ENCODE measurements around the gene EPN1. TPM values are rescaled to one million over a fixed set of nuclear protein-coding genes. Genes with fewer than 3 reads are reported as not detected.

Gene EPN1
- 107 and 117 TPM in 2 replicates for total RNA-seq

GRCh38 chr19:55674841-55675660 lies at the start of gene EPN1:
TSS of gene EPN1 (plus strand) at chr19:55675226. CDS start at chr19:55678628, 3,402 bp downstream.

GRCh38 chr19:55640577-55641425 lies 34.2 kb upstream of the EPN1 start, which contains the start of gene ZNF580:
TSS of gene ZNF580 (plus strand) at chr19:55641002. CDS start at chr19:55642509, 1,507 bp downstream.

GRCh38 chr19:55643003-55643886 lies 31.8 kb upstream of the EPN1 start, which contains the start of gene ZNF581:
TSS of gene ZNF581 (plus strand) at chr19:55643649. CDS start at chr19:55644572, 923 bp downstream.

GRCh38 chr19:55647732-55648584 lies 27.1 kb upstream of the EPN1 start, which contains the start of gene CCDC106:
TSS of gene CCDC106 (plus strand) at chr19:55648212. CDS start at chr19:55649047, 835 bp downstream.

GRCh38 chr19:55654868-55655647 lies 20.0 kb upstream of the EPN1 start, which contains the start of gene U2AF2:
TSS of gene U2AF2 (plus strand) at chr19:55655035. CDS start at chr19:55655105, 70 bp downstream.

GRCh38 chr19:55738302-55738701 lies 63.3 kb downstream of the EPN1 start, which contains the start of gene NLRP9:
TSS of gene NLRP9 (minus strand) at chr19:55738402. CDS start at chr19:55738374, 28 bp downstream.

GRCh38 chr19:55758797-55759196 lies 83.8 kb downstream of the EPN1 start, which contains the start of gene RFPL4A:
TSS of gene RFPL4A (plus strand) at chr19:55759097. CDS start at chr19:55761801, 2,704 bp downstream.

Other genes with a start within 250 kb of the EPN1 start
- not detected in 2 replicates for gene SHISA7, start 231.9 kb upstream of the EPN1 start, total RNA-seq
- 132 and 147 TPM in 2 replicates for gene ISOC2, start 213.6 kb upstream of the EPN1 start, total RNA-seq
- gene C19orf85, start 210.5 kb upstream of the EPN1 start, total RNA-seq: not detected in 2 replicates
- gene ZNF628, start 198.6 kb upstream of the EPN1 start, total RNA-seq: 8.6 and 15.3 TPM in 2 replicates
- gene NAT14, start 190.0 kb upstream of the EPN1 start, total RNA-seq: 12.7 and 16.3 TPM in 2 replicates
- 0.31 TPM in 1 of 2 replicates, not detected in the other for gene SSC5D, start 186.8 kb upstream of the EPN1 start, total RNA-seq
- gene SBK2, start 138.1 kb upstream of the EPN1 start, total RNA-seq: not detected in 2 replicates
- not detected in 2 replicates for gene SBK3, start 129.7 kb upstream of the EPN1 start, total RNA-seq
- 4.7 and 6.6 TPM in 2 replicates for gene ZNF579, start 94.4 kb upstream of the EPN1 start, total RNA-seq
- gene FIZ1, start 75.7 kb upstream of the EPN1 start, total RNA-seq: 6.9 and 7.9 TPM in 2 replicates
- 20.2 and 24.9 TPM in 2 replicates for gene ZNF524, start 74.9 kb upstream of the EPN1 start, total RNA-seq
- gene ZNF865, start 69.6 kb upstream of the EPN1 start, total RNA-seq: 2.7 and 3.7 TPM in 2 replicates
- 2.3 and 3.2 TPM in 2 replicates for gene ZNF784, start 50.7 kb upstream of the EPN1 start, total RNA-seq
- gene ZNF580, start 34.2 kb upstream of the EPN1 start, total RNA-seq: 8.0 and 8.3 TPM in 2 replicates
- 20.5 and 40.1 TPM in 2 replicates for gene ZNF581, start 31.6 kb upstream of the EPN1 start, total RNA-seq
- gene CCDC106, start 27.0 kb upstream of the EPN1 start, total RNA-seq: 7.1 and 7.3 TPM in 2 replicates
- 96.4 and 163 TPM in 2 replicates for gene U2AF2, start 20.2 kb upstream of the EPN1 start, total RNA-seq
- gene NLRP9, start 63.2 kb downstream of the EPN1 start, total RNA-seq: not detected in 2 replicates
- gene RFPL4A, start 83.9 kb downstream of the EPN1 start, total RNA-seq: not detected in 2 replicates
- gene RFPL4AL1, start 93.9 kb downstream of the EPN1 start, total RNA-seq: not detected in 2 replicates
- not detected in 2 replicates for gene NLRP11, start 156.8 kb downstream of the EPN1 start, total RNA-seq
- not detected in 2 replicates for gene NLRP4, start 161.3 kb downstream of the EPN1 start, total RNA-seq

Measured in hair follicular keratinocyte (primary cell).